OCI-LY7 (cell line): ENCODE results near the gene GPR142. TPM values are rescaled to one million over a fixed set of nuclear protein-coding genes. Genes with fewer than 3 reads are reported as not detected.

Source experiments
- BruUV-seq: library from RNA; stranded (reverse); fragments of 400-500 nt; replicated peaks from 2 replicates; lab custom pipeline; 2021; lab: Mats Ljungman, UMichigan
- CTCF ChIA-PET: fragments of 300-600 bp; sonication (Branson Sonifier 250); formaldehyde crosslinking; loops from one replicate; lab custom pipeline; 2022; ENCODE audit warnings: antibody characterized with exemption; ENCODE audit not compliant: unreplicated experiment; lab: Charles Lee
- POLR2A ChIA-PET: fragments of 300-600 bp; sonication (Branson Sonifier 250); formaldehyde crosslinking; loops from one replicate; lab custom pipeline; 2022; ENCODE audit warnings: antibody characterized with exemption; lab: Charles Lee
- DNase-seq: peaks from one replicate; pipeline ENCODE4 v3.0.0-alpha.2; 2015; ENCODE audit warnings: low spot score
- H2AFZ ChIP-seq: fragments of 200-600 bp; sonication (generic), shearing (Covaris generic); 2 replicates; pipeline ENCODE4 v1.6.1; 2014; ENCODE audit warnings: mild to moderate bottlenecking, antibody characterized with exemption, low read length, moderate library complexity
- H3K27ac ChIP-seq: fragments of 200-600 bp; sonication (generic); 2 replicates; pipeline ENCODE4 v1.5.1; 2014; ENCODE audit warnings: mixed run types, low read depth, mild to moderate bottlenecking, moderate library complexity, low read length, inconsistent platforms; ENCODE audit not compliant: poor library complexity, severe bottlenecking
- H3K36me3 ChIP-seq: fragments of 200-600 bp; sonication (generic); 2 replicates; pipeline ENCODE4 v1.6.1; 2014; ENCODE audit warnings: mild to moderate bottlenecking, antibody characterized with exemption, low read length, moderate library complexity, mixed read lengths; ENCODE audit not compliant: insufficient read depth
- H3K4me1 ChIP-seq: fragments of 200-600 bp; sonication (generic); 2 replicates; pipeline ENCODE4 v1.5.1; 2014; ENCODE audit warnings: mild to moderate bottlenecking, low read length; ENCODE audit not compliant: insufficient read depth, poor library complexity, severe bottlenecking
- H3K4me2 ChIP-seq: fragments of 200-600 bp; sonication (generic); 2 replicates; pipeline ENCODE4 v1.6.1; 2014; ENCODE audit warnings: mild to moderate bottlenecking, low read length
- H3K4me3 ChIP-seq: fragments of 200-600 bp; sonication (generic); 2 replicates; pipeline ENCODE4 v1.5.1; 2014; ENCODE audit warnings: mild to moderate bottlenecking, low read depth, low read length; ENCODE audit not compliant: poor library complexity, severe bottlenecking
- H3K79me2 ChIP-seq: fragments of 200-600 bp; sonication (generic); 2 replicates; pipeline ENCODE4 v1.6.1; 2016; ENCODE audit warnings: low read depth, mild to moderate bottlenecking, low read length, moderate library complexity, mixed read lengths; ENCODE audit not compliant: insufficient read depth
- H3K9me2 ChIP-seq: fragments of 200-600 bp; sonication (generic); 2 replicates; pipeline ENCODE4 v1.6.1; 2016; ENCODE audit warnings: mild to moderate bottlenecking, low read length, mixed read lengths; ENCODE audit not compliant: insufficient read depth
- H3K9me3 ChIP-seq: fragments of 200-600 bp; sonication (generic); 2 replicates; pipeline ENCODE4 v1.6.1; 2014; ENCODE audit warnings: mild to moderate bottlenecking, mixed run types, low read length, mixed read lengths
- H4K20me1 ChIP-seq: fragments of 200-600 bp; sonication (generic); 2 replicates; pipeline ENCODE4 v1.6.1; 2014; ENCODE audit warnings: mild to moderate bottlenecking, antibody characterized with exemption, low read length, moderate library complexity, mixed read lengths; ENCODE audit not compliant: insufficient read depth
- CTCF ChIP-seq: fragments of 200-600 bp; sonication (generic); conservative IDR thresholded peaks from 2 replicates; pipeline ENCODE4 v1.5.1; 2014; ENCODE audit warnings: mild to moderate bottlenecking, antibody characterized with exemption, low read length, moderate library complexity, mixed read lengths
- EZH2phosphoT487 ChIP-seq: fragments of 200-600 bp; sonication (generic); IDR thresholded peaks from 2 replicates; pipeline ENCODE4 v1.6.1; 2018; ENCODE audit warnings: low read depth, borderline replicate concordance, mild to moderate bottlenecking, mixed run types, antibody characterized with exemption, low read length, moderate library complexity, mixed read lengths
- intact Hi-C: fragments of 100-400 bp; cut with micrococcal nuclease; formaldehyde crosslinking; loops from one replicate; pipeline ENCODE4 v1.10.0; 2022; ENCODE audit not compliant: unreplicated experiment
- total RNA-seq, 2 experiments: library from RNA; depleted of rRNA in 1 of 2; stranded (reverse); fragments of >200 nt in 1 of 2; shearing (Covaris generic) in 1 of 2; gene quantifications; 2 replicates each; pipeline ENCODE4 v1.2.3, GENCODE V29; 2014 to 2022

Gene GPR142
- total RNA-seq, 2 experiments from 2014 or later, result not detected

- H4K20me1 ChIP-seq, result no peaks in the 10 kb centered on the region
- intact Hi-C loops, result loop anchor here (1.0 to 5.0 kb wide), 2 partner anchors 52 to 141 kb away; partner anchors contain the start of gene TTYH2
- no peaks in the 10 kb centered on the region for H3K4me1 ChIP-seq
- POLR2A ChIA-PET, result no interaction called here
- CTCF ChIA-PET, result interaction anchor here (0.8 kb wide), 1 partner anchor 15 kb away, joined by 3 read pairs; no protein-coding TSS in a partner anchor
- no peak overlapping the region for H3K4me3 ChIP-seq
- BruUV-seq, result no TSS peak
- no peak overlapping the region for H2AFZ ChIP-seq
- H3K27ac ChIP-seq, result no peak overlapping the region
- TF ChIP-seq CTCF (no peak), EZH2phosphoT487 (no peak)
- no peak for DNase-seq
- no peaks in the 10 kb centered on the region for H3K79me2 ChIP-seq
- H3K36me3 ChIP-seq, result no peaks in the 10 kb centered on the region
- no peaks in the 10 kb centered on the region for H3K9me3 ChIP-seq
- H3K4me2 ChIP-seq, result no peak overlapping the region
- no peaks in the 10 kb centered on the region for H3K9me2 ChIP-seq
Measured at GRCh38 chr17:74353446-74354060, 13.8 kb upstream of the GPR142 start.

GRCh38 chr17:74354123-74354522 lies 13.2 kb upstream of the GPR142 start:
- H3K4me1 ChIP-seq, result no peaks in the 10 kb centered on the region
- peak; percentile 97 for TF ChIP-seq CTCF
- no peak for TF ChIP-seq EZH2phosphoT487
- H4K20me1 ChIP-seq, result no peaks in the 10 kb centered on the region
- H3K27ac ChIP-seq, result no peak overlapping the region
- H3K9me3 ChIP-seq, result no peaks in the 10 kb centered on the region
- H2AFZ ChIP-seq, result no peak overlapping the region
- no peak overlapping the region for H3K4me2 ChIP-seq
- DNase-seq, result peak; percentile 58
- POLR2A ChIA-PET, result no interaction called here
- H3K9me2 ChIP-seq, result no peaks in the 10 kb centered on the region
- no peaks in the 10 kb centered on the region for H3K79me2 ChIP-seq
- intact Hi-C loops, result loop anchor here (1.0 to 5.0 kb wide), 2 partner anchors 53 to 142 kb away; partner anchors contain the start of gene TTYH2
- no peak overlapping the region for H3K4me3 ChIP-seq
- CTCF ChIA-PET, result no interaction called here
- H3K36me3 ChIP-seq, result no peaks in the 10 kb centered on the region
- BruUV-seq, result no TSS peak

- Histone ChIP-seq H3K79me2 (no peaks in the 10 kb centered on the region), H3K4me3 (no peak overlapping the region), H3K27ac (no peak overlapping the region), H3K9me2 (no peaks in the 10 kb centered on the region), H3K4me1 (no peaks in the 10 kb centered on the region), H4K20me1 (no peaks in the 10 kb centered on the region), H3K4me2 (no peak overlapping the region), H2AFZ (no peak overlapping the region), H3K9me3 (no peaks in the 10 kb centered on the region), H3K36me3 (no peaks in the 10 kb centered on the region)
- no TSS peak for BruUV-seq
- CTCF ChIA-PET, result no interaction called here
- POLR2A ChIA-PET, result no interaction called here
- TF ChIP-seq CTCF, result no peak
- no peak for DNase-seq
- intact Hi-C loops, result loop anchor here (1.0 to 5.0 kb wide), 2 partner anchors 53 to 142 kb away; partner anchors contain the start of gene TTYH2
Measured at GRCh38 chr17:74354561-74354960, 12.7 kb upstream of the GPR142 start.
